Heart right ventricle (tissue), 16 donors: ENCODE results near the gene SNAP23. TPM values are rescaled to one million over a fixed set of nuclear protein-coding genes. Genes with fewer than 3 reads are reported as not detected.
A peak's percentile ranks its signal among the peaks of the same experiment; 100 is the strongest.

Experiments
- ATAC-seq, 8 donors: fragments of 200-7000 bp; cut with Tn5 transposase; one replicate each; pipeline ENCODE4 v1.9.1; 2020; ENCODE audit warnings: mild to moderate bottlenecking in 8 of 8, moderate library complexity in 8 of 8, moderate number of reproducible peaks in 1 of 8
- DNase-seq, 2 donors: peaks; one replicate each; pipeline ENCODE4 v3.0.0-alpha.2; 2020
- H3K27ac ChIP-seq, 10 donors: fragments of 200-600 bp; sonication (generic) in 2 of 10; one replicate each; pipeline versions ENCODE4 v1.5.0 to v1.8.0; 2020 to 2022; ENCODE audit warnings: mild to moderate bottlenecking in 3 of 10
- H3K27me3 ChIP-seq, 7 donors: fragments of 200-600 bp; one replicate each; pipeline ENCODE4 v1.8.0; 2021 to 2022; ENCODE audit warnings: mild to moderate bottlenecking in 2 of 7
- H3K36me3 ChIP-seq, 9 donors: fragments of 200-600 bp; sonication (generic) in 1 of 9; one replicate each; pipeline versions ENCODE4 v1.5.0 to v1.8.0; 2020 to 2022; ENCODE audit warnings: mild to moderate bottlenecking in 2 of 9
- H3K4me1 ChIP-seq, 9 donors: fragments of 200-600 bp; sonication (generic) in 1 of 9; one replicate each; pipeline versions ENCODE4 v1.5.0 to v1.8.0; 2020 to 2022; ENCODE audit warnings: mild to moderate bottlenecking in 4 of 9
- H3K4me3 ChIP-seq, 10 donors: fragments of 200-600 bp; sonication (generic) in 2 of 10; one replicate each; pipeline versions ENCODE4 v1.5.0 to v1.8.0; 2020 to 2022; ENCODE audit warnings: mild to moderate bottlenecking in 7 of 10, moderate library complexity in 2 of 10
- H3K9me3 ChIP-seq, 11 donors: fragments of 200-600 bp in 10 of 11; sonication (generic) in 2 of 11; one replicate each; pipeline versions ENCODE4 v1.5.0 to v1.8.0; 2013 to 2022; ENCODE audit warnings: mild to moderate bottlenecking in 2 of 11, control low read depth in 1 of 11, moderate library complexity in 1 of 11
- CTCF ChIP-seq, 9 donors: fragments of 200-600 bp; sonication (generic) in 2 of 9; IDR thresholded peaks; one replicate each; pipeline versions ENCODE4 v1.5.0 to v1.8.0; 2021 to 2022; ENCODE audit warnings: antibody characterized with exemption in 9 of 9, mild to moderate bottlenecking in 5 of 9, moderate library complexity in 1 of 9
- WGBS, 2 donors: extraction: QIAGEN DNeasy Blood & Tissue Kit; methylation state at CpG; one replicate each; pipeline ENCODE4 v1.1.7; 2013; ENCODE audit warnings: inconsistent platforms in 1 of 2; 5-methylcytosine and 5-hydroxymethylcytosine counted together
- intact Hi-C, 10 donors: fragments of 100-400 bp; cut with DNase I; formaldehyde crosslinking; loops; one replicate each; pipeline versions ENCODE4 v1.11.1 to v1.14.2; 2022
- polyA plus RNA-seq, 2 donors: library from polyadenylated mRNA; stranded (reverse); fragments of 200-250 nt; gene quantifications; one replicate each; pipeline ENCODE4 v1.2.3, GENCODE V29; 2013
- total RNA-seq, 10 donors: library from RNA; stranded (reverse); fragmentation: NEBNext Ultra II Directional in 3 of 10; extraction: Animal tissue kit (Norgen Biotek cat#: 25700) in 3 of 10; gene quantifications; one replicate each; pipeline versions ENCODE4 v1.2.1 to v1.2.4, GENCODE V29; 2021 to 2023
- donor health status: Arrhythmogenic right ventricular cardiomyopathy.
- donor health status: ischemic (EF 13 %, LVEDD 7.1; RV severe dilation, severe dysfunction).
- donor health status: healthy with polysubstance abuse.
- donor health status: DM: no; HTN: yes; CAD: no.
- donor health status: DM: no; HTN: no; CAD: no.
- donor health status: ischemic (EF 25% LVEDD 6.9; RV normal size, moderate dysfunction).
- donor health status: ischemic (EF 25% LVEDD 5.7; RV mildly dilated, moderate dysfunction).
- donor health status: healthy.
- donor health status: DM: yes; HTN: yes; CAD: no.
- donor health status: Ischemic cardiomyopathy.
- donor health status: ischemic (EF 35%, LVEDD 5.7; RV mildly dilated, moderate dysfunction).
- donor health status: nonischemic (EF 11% LVEDD 7.7; RV severe dilation, severe dysfunction).
- donor health status: DM: yes; HTN: yes; CAD: no.
- donor health status: PGD.
- donor health status: ischemic (EF 29% LVEDD 5.4; RV normal size, mild dysfunction).
- donor health status: nonischemic (EF 23%, LVEDD 6.1; RV moderate dilation, normal function).

Gene SNAP23
- total and polyA plus RNA-seq, 12 donors, result 24.8 to 87.9 (median 46.6) TPM

- ATAC-seq, result peak in 2 of 8 donors; percentile 40 to 48
- DNase-seq, result no peak
- Histone ChIP-seq H3K36me3 (peaks cover 0 to 26% (median 0%) of the 10 kb centered on the region in 9 donors), H3K27me3 (no peaks in the 10 kb centered on the region), H3K9me3 (peaks cover 0 to 15% (median 6%) of the 10 kb centered on the region in 11 donors), H3K4me3 (no peak overlapping the region), H3K27ac (peak overlapping the region in 2 of 10 donors; percentile 35 to 52), H3K4me1 (peaks cover 0 to 27% (median 10%) of the 10 kb centered on the region in 9 donors)
- WGBS, 2 donors, result 98 to 100% methylated on average over 1 of the region's 1 CpG
- TF ChIP-seq CTCF (IDR thresholded peaks at IDR 0.05), result no peak
- intact Hi-C loops, result no loop called here
Measured at GRCh38 chr15:42483677-42484076, 11.8 kb upstream of the SNAP23 start.

- WGBS, 2 donors, result 5 to 6% methylated on average over 11 of the region's 11 CpGs
- ATAC-seq, result peak in 2 of 8 donors; percentile 0 to 2
- intact Hi-C loops, result loop anchor here in 1 of 10 donors (10.0 kb wide), 1 partner anchor 85 kb away; the partner anchor contains the start of gene STARD9
- peaks cover 8 to 61% (median 44%) of the 10 kb centered on the region in 9 donors for H3K4me1 ChIP-seq
- no peaks in the 10 kb centered on the region for H3K27me3 ChIP-seq
- H3K27ac ChIP-seq, result peak overlapping the region; percentile 87 to 99 (median 94)
- H3K4me3 ChIP-seq, result peak overlapping the region; percentile 64 to 98 (median 86)
- no peaks in the 10 kb centered on the region for H3K9me3 ChIP-seq
- peaks cover 0 to 9% (median 0%) of the 10 kb centered on the region in 9 donors for H3K36me3 ChIP-seq
- no peak for DNase-seq
- TF ChIP-seq CTCF (IDR thresholded peaks at IDR 0.05), result no peak
Measured at GRCh38 chr15:42490291-42490670, 5.2 kb upstream of the SNAP23 start.

- H3K27ac ChIP-seq, result peak within 1 kb of the TSS; percentile 87 to 99 (median 94)
- 1% methylated on average over 51 of the region's 51 CpGs for WGBS, 2 donors
- H3K27me3 ChIP-seq, result no peaks in the 10 kb centered on the region
- ATAC-seq (peak; percentile 62 to 78 (median 68)), DNase-seq (peak; percentile 89 to 90)
- peak within 1 kb of the TSS; percentile 64 to 98 (median 86) for H3K4me3 ChIP-seq
- peaks cover 8 to 60% (median 45%) of the 10 kb centered on the region in 9 donors for H3K4me1 ChIP-seq
- intact Hi-C loops, result loop anchor here in 1 of 10 donors (10.0 kb wide), 1 partner anchor 84 kb away; the partner anchor contains the start of gene STARD9
- no peaks in the 10 kb centered on the region for H3K9me3 ChIP-seq
- TF ChIP-seq CTCF (IDR thresholded peaks at IDR 0.05), result peak in 3 of 9 donors; percentile 10 to 27 (median 25)
- H3K36me3 ChIP-seq, result peaks cover 0 to 7% (median 0%) of the 10 kb centered on the region in 9 donors
Measured at GRCh38 chr15:42490671-42491538, 4.5 kb upstream of the SNAP23 start, which contains the start of gene ZNF106. TSS of gene ZNF106 (minus strand) at chr15:42491141. CDS start at chr15:42472289, 18,852 bp downstream.

GRCh38 chr15:42491539-42492225, 3.8 kb upstream of the SNAP23 start:
- intact Hi-C loops, result loop anchor here in 1 of 10 donors (10.0 kb wide), 1 partner anchor 83 kb away; the partner anchor contains the start of gene STARD9
- 78 to 85% methylated on average over 18 of the region's 18 CpGs for WGBS, 2 donors
- peak overlapping the region; percentile 87 to 99 (median 94) for H3K27ac ChIP-seq

More at GRCh38 chr15:42491539-42492225, 3.8 kb upstream of the SNAP23 start:
- no peak for DNase-seq
- H3K36me3 ChIP-seq, result no peaks in the 10 kb centered on the region
- no peaks in the 10 kb centered on the region for H3K9me3 ChIP-seq
- no peaks in the 10 kb centered on the region for H3K27me3 ChIP-seq
- ATAC-seq, result peak in 1 of 8 donors; percentile 13
- H3K4me3 ChIP-seq, result peak overlapping the region; percentile 64 to 98 (median 86)
- no peak for TF ChIP-seq CTCF (IDR thresholded peaks at IDR 0.05)
- H3K4me1 ChIP-seq, result peaks cover 8 to 67% (median 52%) of the 10 kb centered on the region in 9 donors
